ENCODE measurements around the gene SCRT2.

SCRT2 gene

GRCh38 chr20:655726-656624 lies 19.6 kb downstream of the SCRT2 start:
- Histone ChIP-seq H3K27me3 (ENCODE audit: low read depth, low read length) (peaks cover 3% of the 10 kb centered on the region; the same call in 1 of the 2 replicates), H2AFZ (ENCODE audit: low read depth, low read length) (no peak overlapping the region), H3K4me2 (ENCODE audit: low read length) (no peak overlapping the region), H3K27ac (ENCODE audit: low read length) (no peak overlapping the region), H3K9me3 (ENCODE audit: insufficient read depth, low read length) (no peaks in the 10 kb centered on the region), H3K9ac (ENCODE audit: low read length) (no peak overlapping the region), H3K4me1 (ENCODE audit: low read length) (peaks cover 30% of the 10 kb centered on the region), H4K20me1 (ENCODE audit: insufficient read depth, low read length) (no peaks in the 10 kb centered on the region), H3K79me2 (ENCODE audit: low read length) (peaks cover 22% of the 10 kb centered on the region), H3K36me3 (replicated peaks; ENCODE audit: low read depth, low read length) (peaks cover 2% of the 10 kb centered on the region), H3K4me3 (ENCODE audit: low read length) (no peak overlapping the region)
- TF ChIP-seq CTCF (IDR thresholded peaks at IDR 0.05; ENCODE audit: low read depth, low read length) (no peak), EZH2phosphoT487 (IDR thresholded peaks at IDR 0.05; ENCODE audit: low read depth) (no peak)

- TF ChIP-seq EZH2phosphoT487 (IDR thresholded peaks at IDR 0.05; ENCODE audit: low read depth): no peak
- no peak for TF ChIP-seq CTCF (IDR thresholded peaks at IDR 0.05; ENCODE audit: low read depth, low read length)
- H3K4me1 ChIP-seq (ENCODE audit: low read length): peaks cover 23% of the 10 kb centered on the region
- H3K27ac ChIP-seq (ENCODE audit: low read length): no peak overlapping the region
- H3K9me3 ChIP-seq (ENCODE audit: insufficient read depth, low read length): no peaks in the 10 kb centered on the region
- H4K20me1 ChIP-seq (ENCODE audit: insufficient read depth, low read length): no peaks in the 10 kb centered on the region
- H3K36me3 ChIP-seq (replicated peaks; ENCODE audit: low read depth, low read length): peaks cover 15% of the 10 kb centered on the region
- H3K79me2 ChIP-seq (ENCODE audit: low read length): peaks cover 36% of the 10 kb centered on the region
- H3K4me2 ChIP-seq (ENCODE audit: low read length): peak overlapping the region; percentile 95
- H3K4me3 ChIP-seq (ENCODE audit: low read length): peak overlapping the region; percentile 87
- peaks cover 3% of the 10 kb centered on the region; the same call in 1 of the 2 replicates for H3K27me3 ChIP-seq (ENCODE audit: low read depth, low read length)
- no peak overlapping the region for H2AFZ ChIP-seq (ENCODE audit: low read depth, low read length)
- peak overlapping the region; percentile 77; the same call in 1 of the 2 replicates for H3K9ac ChIP-seq (ENCODE audit: low read length)
Observed at GRCh38 chr20:654417-654750, 21.2 kb downstream of the SCRT2 start.

- H3K27ac ChIP-seq (ENCODE audit: low read length): peak overlapping the region; percentile 25; the same call in 1 of the 2 replicates
Observed at GRCh38 chr20:653590-654416, 21.8 kb downstream of the SCRT2 start.

More at GRCh38 chr20:653590-654416, 21.8 kb downstream of the SCRT2 start:
- Histone ChIP-seq H2AFZ (ENCODE audit: low read depth, low read length) (peak overlapping the region; percentile 14), H3K9ac (ENCODE audit: low read length) (peak overlapping the region; percentile 77), H3K4me3 (ENCODE audit: low read length) (peak overlapping the region; percentile 87), H3K27me3 (ENCODE audit: low read depth, low read length) (no peaks in the 10 kb centered on the region), H3K4me1 (ENCODE audit: low read length) (peaks cover 23% of the 10 kb centered on the region), H3K4me2 (ENCODE audit: low read length) (peak overlapping the region; percentile 95), H3K9me3 (ENCODE audit: insufficient read depth, low read length) (no peaks in the 10 kb centered on the region), H3K36me3 (replicated peaks; ENCODE audit: low read depth, low read length) (peaks cover 19% of the 10 kb centered on the region), H4K20me1 (ENCODE audit: insufficient read depth, low read length) (no peaks in the 10 kb centered on the region), H3K79me2 (ENCODE audit: low read length) (peaks cover 36% of the 10 kb centered on the region)
- TF ChIP-seq CTCF (IDR thresholded peaks at IDR 0.05; ENCODE audit: low read depth, low read length) (no peak), EZH2phosphoT487 (IDR thresholded peaks at IDR 0.05; ENCODE audit: low read depth) (no peak)

Measured in OCI-LY3 (cell line).